ENCODE results near the gene RSPO4.

The RSPO4 gene

GRCh38 chr20:982754-983153 is 19.4 kb downstream of the RSPO4 start:
- no peak for TF ChIP-seq CTCF (IDR thresholded peaks at IDR 0.05; ENCODE audit: low read depth, low read length)
- DNase-seq (ENCODE audit: extremely low read depth, low read depth), result no peak

- no peak for TF ChIP-seq CTCF (IDR thresholded peaks at IDR 0.05; ENCODE audit: low read depth, low read length)
- DNase-seq (ENCODE audit: extremely low read depth, low read depth), result no peak
These were observed 25.1 kb downstream of the RSPO4 start for GRCh38 chr20:977021-977420.

- DNase-seq (ENCODE audit: extremely low read depth, low read depth), result no peak
- TF ChIP-seq CTCF (IDR thresholded peaks at IDR 0.05; ENCODE audit: low read depth, low read length), result no peak
These were observed 26.1 kb downstream of the RSPO4 start for GRCh38 chr20:976033-976432.

GRCh38 chr20:973785-974194 is 28.3 kb downstream of the RSPO4 start:
- peak; percentile 36 for TF ChIP-seq CTCF (IDR thresholded peaks at IDR 0.05; ENCODE audit: low read depth, low read length)
- no peak for DNase-seq (ENCODE audit: extremely low read depth, low read depth)

- TF ChIP-seq CTCF (IDR thresholded peaks at IDR 0.05; ENCODE audit: low read depth, low read length), result no peak
- no peak for DNase-seq (ENCODE audit: extremely low read depth, low read depth)
These were observed 29.9 kb downstream of the RSPO4 start for GRCh38 chr20:972256-972655.

- DNase-seq (ENCODE audit: extremely low read depth, low read depth), result no peak
- TF ChIP-seq CTCF (IDR thresholded peaks at IDR 0.05; ENCODE audit: low read depth, low read length), result no peak
These were observed 30.8 kb downstream of the RSPO4 start for GRCh38 chr20:971346-971745.

- no peak for DNase-seq (ENCODE audit: extremely low read depth, low read depth)
- TF ChIP-seq CTCF (IDR thresholded peaks at IDR 0.05; ENCODE audit: low read depth, low read length), result no peak
These were observed 32.2 kb downstream of the RSPO4 start for GRCh38 chr20:969868-970267.

Data from AG09319 (cell line).